GM10248 (cell line): Measurements from ENCODE around the gene PLB1.

Source experiments
- CTCF ChIA-PET: fragments of 300-600 bp; sonication (Branson Sonifier 250); formaldehyde crosslinking; extraction: SDS; loops from one replicate; lab custom pipeline; 2021; ENCODE audit warnings: antibody characterized with exemption; lab: Yijun Ruan, JAX
- POLR2A ChIA-PET: fragments of 350-650 bp; sonication (Branson Sonifier 250); formaldehyde crosslinking; extraction: SDS; loops from one replicate; lab custom pipeline; 2020; ENCODE audit warnings: antibody characterized with exemption; lab: Yijun Ruan, JAX
- DNase-seq: peaks from one replicate; pipeline ENCODE4 v3.0.0; 2012; ENCODE audit errors: extremely low spot score
- CTCF ChIP-seq: IDR thresholded peaks from 2 replicates; pipeline ENCODE4 v1.5.1; 2012; ENCODE audit warnings: mild to moderate bottlenecking, low read depth; ENCODE audit errors: extremely low read depth, missing control alignments, control extremely low read depth

The PLB1 gene

GRCh38 chr2:28526527-28527132, 30.8 kb downstream of the PLB1 start:
- CTCF ChIA-PET, result no interaction called here
- TF ChIP-seq CTCF, result no peak

GRCh38 chr2:28527196-28527595, 31.3 kb downstream of the PLB1 start:
- TF ChIP-seq CTCF, result no peak
- CTCF ChIA-PET, result no interaction called here
- no peak for DNase-seq
- POLR2A ChIA-PET, result no interaction called here

More at GRCh38 chr2:28526527-28527132, 30.8 kb downstream of the PLB1 start:
- POLR2A ChIA-PET, result no interaction called here
- no peak for DNase-seq

GRCh38 chr2:28528206-28528605, 32.3 kb downstream of the PLB1 start:
- ChIA-PET CTCF (interaction anchor here (0.9 kb wide), 1 partner anchor 38 kb away, joined by 3 read pairs; no protein-coding TSS in a partner anchor), POLR2A (no interaction called here)
- TF ChIP-seq CTCF, result no peak
- no peak for DNase-seq

GRCh38 chr2:28530782-28531181, 34.9 kb downstream of the PLB1 start:
- no peak for DNase-seq
- ChIA-PET CTCF (no interaction called here), POLR2A (no interaction called here)
- TF ChIP-seq CTCF, result no peak

GRCh38 chr2:28532399-28532798, 36.5 kb downstream of the PLB1 start:
- no peak for DNase-seq
- POLR2A ChIA-PET, result no interaction called here
- CTCF ChIA-PET, result no interaction called here
- no peak for TF ChIP-seq CTCF

- TF ChIP-seq CTCF, result no peak
- DNase-seq, result no peak
- ChIA-PET CTCF (no interaction called here), POLR2A (no interaction called here)
These were observed 37.3 kb downstream of the PLB1 start for GRCh38 chr2:28533044-28533680.
